OCI-LY3 (cell line): Measurements from ENCODE around the gene KAT6B.

ENCODE experiments used
- H2AFZ ChIP-seq: fragments of 200-600, 300-600 bp; shearing (Covaris generic); 2 replicates; pipeline ENCODE4 v1.6.0; 2014; ENCODE audit warnings: antibody characterized with exemption, low read depth, low read length
- H3K27ac ChIP-seq: fragments of 200-600, 300-600 bp; sonication (generic); 2 replicates; pipeline ENCODE4 v1.5.1; 2014; ENCODE audit warnings: mild to moderate bottlenecking, low read length, moderate library complexity, mixed read lengths
- H3K27me3 ChIP-seq: fragments of 200-600, 300-600 bp; sonication (generic); 2 replicates; pipeline ENCODE4 v1.6.1; 2014; ENCODE audit warnings: low read depth, low read length, mixed read lengths
- H3K36me3 ChIP-seq: fragments of 200-600, 300-600 bp; sonication (generic); replicated peaks from 2 replicates; pipeline ENCODE3; 2014; ENCODE audit warnings: low read depth, low read length, mixed read lengths
- H3K4me1 ChIP-seq: fragments of 300-600, 200-600 bp; sonication (generic); 2 replicates; pipeline ENCODE4 v1.6.1; 2014; ENCODE audit warnings: low read length, mixed read lengths
- H3K4me2 ChIP-seq: fragments of 200-600, 300-600 bp; sonication (generic); 2 replicates; pipeline ENCODE4 v1.6.1; 2014; ENCODE audit warnings: low read length, mixed read lengths
- H3K4me3 ChIP-seq: fragments of 300-600, 200-600 bp; sonication (generic); 2 replicates; pipeline ENCODE4 v1.5.1; 2014; ENCODE audit warnings: antibody characterized with exemption, mild to moderate bottlenecking, low read length, moderate library complexity
- H3K79me2 ChIP-seq: fragments of 300-600, 200-600 bp; shearing (Covaris generic); 2 replicates; pipeline ENCODE4 v1.6.1; 2014; ENCODE audit warnings: mild to moderate bottlenecking, low read length, mixed read lengths
- H3K9ac ChIP-seq: fragments of 300-600, 200-600 bp; shearing (Covaris generic); 2 replicates; pipeline ENCODE4 v1.6.0; 2014; ENCODE audit warnings: mild to moderate bottlenecking, low read length, moderate library complexity
- H3K9me3 ChIP-seq: fragments of 200-600, 300-600 bp; shearing (Covaris generic); 2 replicates; pipeline ENCODE4 v1.6.1; 2014; ENCODE audit warnings: low read length, mixed read lengths; ENCODE audit not compliant: insufficient read depth
- H4K20me1 ChIP-seq: fragments of 200-600, 300-600 bp; sonication (generic); 2 replicates; pipeline ENCODE4 v1.6.1; 2016; ENCODE audit warnings: low read length, mixed read lengths; ENCODE audit not compliant: insufficient read depth
- EZH2phosphoT487 ChIP-seq: fragments of 200-600 bp; shearing (Covaris generic); IDR thresholded peaks from 2 replicates; pipeline ENCODE4 v1.6.1; 2018; ENCODE audit warnings: antibody characterized with exemption, mixed run types, low read depth
- TF ChIP-seq, protein P1 (sequence below): fragments of 200-600, 300-600 bp; sonication (generic); IDR thresholded peaks from 2 replicates; pipeline ENCODE4 v1.5.1; 2014; ENCODE audit warnings: antibody characterized with exemption, low read length, low read depth

The KAT6B gene

DNA sequence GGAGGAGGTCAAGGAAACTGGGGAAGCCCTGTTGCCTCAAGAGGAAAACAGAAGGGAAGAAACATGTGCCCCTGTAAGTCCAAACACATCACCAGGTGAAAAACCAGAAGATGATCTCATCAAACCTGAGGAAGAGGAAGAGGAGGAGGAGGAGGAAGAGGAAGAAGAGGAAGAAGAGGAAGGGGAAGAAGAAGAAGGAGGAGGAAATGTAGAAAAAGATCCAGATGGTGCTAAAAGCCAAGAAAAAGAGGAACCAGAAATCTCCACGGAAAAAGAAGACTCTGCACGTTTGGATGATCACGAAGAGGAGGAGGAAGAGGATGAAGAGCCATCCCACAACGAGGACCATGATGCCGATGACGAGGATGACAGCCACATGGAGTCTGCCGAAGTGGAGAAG, 202.3 kb downstream of the KAT6B start:
- TF ChIP-seq EZH2phosphoT487, result no peak
- TF ChIP-seq, protein P1, sequence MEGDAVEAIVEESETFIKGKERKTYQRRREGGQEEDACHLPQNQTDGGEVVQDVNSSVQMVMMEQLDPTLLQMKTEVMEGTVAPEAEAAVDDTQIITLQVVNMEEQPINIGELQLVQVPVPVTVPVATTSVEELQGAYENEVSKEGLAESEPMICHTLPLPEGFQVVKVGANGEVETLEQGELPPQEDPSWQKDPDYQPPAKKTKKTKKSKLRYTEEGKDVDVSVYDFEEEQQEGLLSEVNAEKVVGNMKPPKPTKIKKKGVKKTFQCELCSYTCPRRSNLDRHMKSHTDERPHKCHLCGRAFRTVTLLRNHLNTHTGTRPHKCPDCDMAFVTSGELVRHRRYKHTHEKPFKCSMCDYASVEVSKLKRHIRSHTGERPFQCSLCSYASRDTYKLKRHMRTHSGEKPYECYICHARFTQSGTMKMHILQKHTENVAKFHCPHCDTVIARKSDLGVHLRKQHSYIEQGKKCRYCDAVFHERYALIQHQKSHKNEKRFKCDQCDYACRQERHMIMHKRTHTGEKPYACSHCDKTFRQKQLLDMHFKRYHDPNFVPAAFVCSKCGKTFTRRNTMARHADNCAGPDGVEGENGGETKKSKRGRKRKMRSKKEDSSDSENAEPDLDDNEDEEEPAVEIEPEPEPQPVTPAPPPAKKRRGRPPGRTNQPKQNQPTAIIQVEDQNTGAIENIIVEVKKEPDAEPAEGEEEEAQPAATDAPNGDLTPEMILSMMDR, result no peak

DNA sequence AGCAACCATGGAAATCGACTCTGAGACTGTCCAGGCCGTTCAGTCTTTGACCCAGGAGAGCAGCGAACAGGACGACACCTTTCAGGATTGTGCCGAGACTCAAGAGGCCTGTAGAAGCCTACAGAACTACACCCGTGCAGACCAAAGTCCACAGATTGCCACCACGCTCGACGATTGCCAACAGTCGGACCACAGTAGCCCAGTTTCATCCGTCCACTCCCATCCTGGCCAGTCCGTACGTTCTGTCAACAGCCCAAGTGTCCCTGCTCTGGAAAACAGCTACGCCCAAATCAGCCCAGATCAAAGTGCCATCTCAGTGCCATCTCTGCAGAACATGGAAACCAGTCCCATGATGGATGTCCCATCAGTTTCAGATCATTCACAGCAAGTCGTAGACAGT, 203.0 kb downstream of the KAT6B start:
- no peak for TF ChIP-seq EZH2phosphoT487
- TF ChIP-seq, protein P1, result no peak
- Histone ChIP-seq H3K79me2 (no peaks in the 10 kb centered on the region), H3K27ac (no peak overlapping the region), H3K27me3 (no peaks in the 10 kb centered on the region), H3K4me3 (no peak overlapping the region), H3K4me1 (peaks cover 7% of the 10 kb centered on the region), H3K9me3 (no peaks in the 10 kb centered on the region), H3K36me3 (peaks cover 4% of the 10 kb centered on the region), H2AFZ (no peak overlapping the region), H3K4me2 (no peak overlapping the region), H4K20me1 (no peaks in the 10 kb centered on the region), H3K9ac (no peak overlapping the region)

More for the DNA sequence above, 202.3 kb downstream of the KAT6B start:
- H3K9me3 ChIP-seq, result no peaks in the 10 kb centered on the region
- H3K27me3 ChIP-seq, result no peaks in the 10 kb centered on the region
- H3K79me2 ChIP-seq, result no peaks in the 10 kb centered on the region
- peaks cover 4% of the 10 kb centered on the region for H3K36me3 ChIP-seq
- H3K4me3 ChIP-seq, result no peak overlapping the region
- peaks cover 7% of the 10 kb centered on the region for H3K4me1 ChIP-seq
- H3K27ac ChIP-seq, result no peak overlapping the region
- no peak overlapping the region for H2AFZ ChIP-seq
- H3K4me2 ChIP-seq, result no peak overlapping the region
- no peaks in the 10 kb centered on the region for H4K20me1 ChIP-seq
- H3K9ac ChIP-seq, result no peak overlapping the region

DNA sequence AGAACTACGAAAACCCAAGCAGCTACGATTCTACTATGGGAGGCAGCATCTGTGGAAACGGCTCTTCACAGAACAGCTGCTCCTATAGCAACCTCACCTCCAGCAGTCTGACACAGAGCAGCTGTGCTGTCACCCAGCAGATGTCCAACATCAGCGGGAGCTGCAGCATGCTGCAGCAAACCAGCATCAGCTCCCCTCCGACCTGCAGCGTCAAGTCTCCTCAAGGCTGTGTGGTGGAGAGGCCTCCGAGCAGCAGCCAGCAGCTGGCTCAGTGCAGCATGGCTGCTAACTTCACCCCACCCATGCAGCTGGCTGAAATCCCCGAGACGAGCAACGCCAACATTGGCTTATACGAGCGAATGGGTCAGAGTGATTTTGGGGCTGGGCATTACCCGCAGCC, 203.5 kb downstream of the KAT6B start:
- Histone ChIP-seq H4K20me1 (no peaks in the 10 kb centered on the region), H3K27ac (no peak overlapping the region), H2AFZ (no peak overlapping the region), H3K4me1 (peaks cover 7% of the 10 kb centered on the region), H3K9ac (no peak overlapping the region), H3K9me3 (no peaks in the 10 kb centered on the region), H3K79me2 (no peaks in the 10 kb centered on the region), H3K4me3 (no peak overlapping the region), H3K27me3 (no peaks in the 10 kb centered on the region), H3K4me2 (no peak overlapping the region), H3K36me3 (peaks cover 4% of the 10 kb centered on the region)
- TF ChIP-seq, protein P1, result no peak
- no peak for TF ChIP-seq EZH2phosphoT487

GRCh38 chr10:75030371-75030770, 204.0 kb downstream of the KAT6B start:
- peaks cover 4% of the 10 kb centered on the region for H3K36me3 ChIP-seq
- TF ChIP-seq, protein P1, result no peak
- no peak for TF ChIP-seq EZH2phosphoT487

More at GRCh38 chr10:75030371-75030770, 204.0 kb downstream of the KAT6B start:
- H3K27ac ChIP-seq, result no peak overlapping the region
- no peaks in the 10 kb centered on the region for H3K27me3 ChIP-seq
- no peaks in the 10 kb centered on the region for H4K20me1 ChIP-seq
- H3K9me3 ChIP-seq, result no peaks in the 10 kb centered on the region
- no peaks in the 10 kb centered on the region for H3K79me2 ChIP-seq
- no peak overlapping the region for H2AFZ ChIP-seq
- H3K4me1 ChIP-seq, result peaks cover 7% of the 10 kb centered on the region
- H3K4me2 ChIP-seq, result no peak overlapping the region
- H3K9ac ChIP-seq, result no peak overlapping the region
- no peak overlapping the region for H3K4me3 ChIP-seq
